Parathyroid adenoma (tissue), 2 donors: ENCODE data around the gene XPC.

Experiments used
- H2AFZ ChIP-seq: fragments of 300-600 bp; sonication (generic); one replicate; pipeline ENCODE4 v1.7.0; 2017; ENCODE audit warnings: antibody characterized with exemption, mild to moderate bottlenecking
- H3K27ac ChIP-seq: fragments of 300-600 bp; sonication (generic); one replicate; pipeline ENCODE4 v1.7.0; 2017
- H3K27me3 ChIP-seq: fragments of 300-600 bp; sonication (generic); one replicate; pipeline ENCODE4 v1.7.0; 2017; ENCODE audit warnings: low read length; ENCODE audit not compliant: control insufficient read depth, insufficient read depth
- H3K36me3 ChIP-seq: fragments of 300-600 bp; sonication (generic); one replicate; pipeline ENCODE4 v1.7.0; 2017; ENCODE audit warnings: low read length; ENCODE audit not compliant: control insufficient read depth, insufficient read depth
- H3K4me1 ChIP-seq: fragments of 300-600 bp; sonication (generic); one replicate; pipeline ENCODE4 v1.7.0; 2017; ENCODE audit warnings: control low read depth
- H3K4me2 ChIP-seq: fragments of 300-600 bp; sonication (generic); one replicate; pipeline ENCODE4 v1.7.0; 2017; ENCODE audit warnings: low read length
- H3K4me3 ChIP-seq: fragments of 300-600 bp; sonication (generic); one replicate; pipeline ENCODE4 v1.7.0; 2017; ENCODE audit warnings: low read depth, low read length
- H3K79me2 ChIP-seq: fragments of 300-600 bp; sonication (generic); one replicate; pipeline ENCODE4 v1.7.0; 2017; ENCODE audit warnings: control low read depth
- H3K9ac ChIP-seq: fragments of 300-600 bp; sonication (generic); one replicate; pipeline ENCODE4 v1.7.0; 2017; ENCODE audit warnings: mild to moderate bottlenecking
- H3K9me3 ChIP-seq: fragments of 300-600 bp; sonication (generic); one replicate; pipeline ENCODE4 v1.7.0; 2017; ENCODE audit warnings: low read length; ENCODE audit not compliant: control insufficient read depth
- CTCF ChIP-seq: fragments of 300-600 bp; sonication (generic); IDR thresholded peaks from one replicate; pipeline ENCODE4 v1.7.0; 2017; ENCODE audit warnings: antibody characterized with exemption, mild to moderate bottlenecking
- donor health status: primary hyperparathyroidism.

Gene XPC

GRCh38 chr3:14128724-14129123 is 49.7 kb downstream of the XPC start:
- Histone ChIP-seq H3K27me3 (no peaks in the 10 kb centered on the region), H3K4me1 (peaks cover 9% of the 10 kb centered on the region), H3K79me2 (peaks cover 36% of the 10 kb centered on the region), H3K4me2 (no peak overlapping the region), H3K36me3 (no peaks in the 10 kb centered on the region), H3K9me3 (no peaks in the 10 kb centered on the region), H3K4me3 (no peak overlapping the region), H3K27ac (no peak overlapping the region), H2AFZ (no peak overlapping the region), H3K9ac (no peak overlapping the region)
- no peak for TF ChIP-seq CTCF

DNA sequence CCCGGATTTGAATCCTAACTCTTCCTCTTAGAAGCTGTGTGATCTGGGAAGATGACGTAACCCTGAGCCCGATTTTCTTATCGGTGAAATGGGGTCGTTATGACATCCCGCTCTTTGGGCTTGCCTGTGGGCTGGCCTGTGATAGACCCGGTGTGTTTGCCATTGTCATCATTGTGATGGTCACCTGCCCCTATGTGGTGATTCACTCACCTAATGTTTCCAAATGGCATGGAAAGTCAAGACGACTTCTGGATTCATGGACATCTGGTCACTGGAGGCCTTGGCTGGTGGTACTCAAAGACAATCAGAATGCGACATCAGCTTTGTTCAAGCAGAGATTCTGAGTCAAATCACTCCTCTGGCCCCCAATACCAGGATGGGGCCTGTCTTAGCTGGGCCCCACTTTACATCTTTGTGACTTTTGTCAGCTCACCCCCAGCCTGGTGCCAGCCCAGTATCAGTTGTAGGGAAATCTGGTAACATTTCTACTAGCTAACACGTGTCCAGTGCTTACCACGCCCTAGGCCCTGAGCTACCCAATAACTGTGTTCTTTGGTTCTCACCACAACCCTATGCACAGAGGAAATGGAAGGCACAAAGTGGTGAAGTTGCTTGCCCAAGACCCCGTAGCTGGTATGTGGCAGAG is 50.8 kb downstream of the XPC start:
- Histone ChIP-seq H3K79me2 (peaks cover 39% of the 10 kb centered on the region), H3K27ac (no peak overlapping the region), H3K9me3 (no peaks in the 10 kb centered on the region), H3K36me3 (no peaks in the 10 kb centered on the region), H3K4me1 (peaks cover 16% of the 10 kb centered on the region), H3K27me3 (no peaks in the 10 kb centered on the region), H3K9ac (no peak overlapping the region), H3K4me3 (no peak overlapping the region), H3K4me2 (no peak overlapping the region), H2AFZ (no peak overlapping the region)
- no peak for TF ChIP-seq CTCF

DNA sequence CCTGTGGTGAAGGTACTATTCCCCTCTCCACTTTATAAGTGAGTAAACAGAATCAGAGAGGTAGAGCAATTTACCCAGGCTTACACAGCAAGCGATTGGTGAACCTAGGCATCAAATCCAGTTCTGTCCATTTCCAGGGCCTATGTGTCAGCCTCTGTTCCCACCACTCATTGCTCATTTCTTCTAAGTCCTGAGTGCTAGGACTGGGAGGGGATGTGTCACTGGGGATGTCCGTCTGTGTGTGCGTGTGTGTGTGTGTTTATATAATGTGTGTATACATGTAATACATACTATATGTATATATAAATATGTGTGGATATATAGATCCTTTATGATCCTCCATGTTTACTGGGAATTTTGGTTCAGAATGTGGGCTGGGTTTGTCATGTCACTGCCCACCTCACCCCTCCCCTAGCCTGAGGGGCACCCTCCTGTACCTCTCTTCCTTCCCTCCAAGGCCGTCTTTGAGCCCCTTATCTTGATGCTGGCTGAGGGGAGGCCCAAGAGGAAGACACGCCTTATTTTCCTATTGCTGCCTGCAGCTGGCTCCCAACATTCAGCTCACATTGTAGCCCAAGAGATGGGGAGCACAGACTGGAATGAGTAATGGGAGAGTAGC is 51.4 kb downstream of the XPC start:
- no peaks in the 10 kb centered on the region for H3K27me3 ChIP-seq
- H3K36me3 ChIP-seq = no peaks in the 10 kb centered on the region
- H3K4me1 ChIP-seq = peaks cover 20% of the 10 kb centered on the region
- H2AFZ ChIP-seq = no peak overlapping the region
- H3K4me3 ChIP-seq = no peak overlapping the region
- H3K27ac ChIP-seq = no peak overlapping the region
- TF ChIP-seq CTCF = no peak
- H3K9ac ChIP-seq = no peak overlapping the region
- peaks cover 39% of the 10 kb centered on the region for H3K79me2 ChIP-seq
- H3K9me3 ChIP-seq = no peaks in the 10 kb centered on the region
- no peak overlapping the region for H3K4me2 ChIP-seq

DNA sequence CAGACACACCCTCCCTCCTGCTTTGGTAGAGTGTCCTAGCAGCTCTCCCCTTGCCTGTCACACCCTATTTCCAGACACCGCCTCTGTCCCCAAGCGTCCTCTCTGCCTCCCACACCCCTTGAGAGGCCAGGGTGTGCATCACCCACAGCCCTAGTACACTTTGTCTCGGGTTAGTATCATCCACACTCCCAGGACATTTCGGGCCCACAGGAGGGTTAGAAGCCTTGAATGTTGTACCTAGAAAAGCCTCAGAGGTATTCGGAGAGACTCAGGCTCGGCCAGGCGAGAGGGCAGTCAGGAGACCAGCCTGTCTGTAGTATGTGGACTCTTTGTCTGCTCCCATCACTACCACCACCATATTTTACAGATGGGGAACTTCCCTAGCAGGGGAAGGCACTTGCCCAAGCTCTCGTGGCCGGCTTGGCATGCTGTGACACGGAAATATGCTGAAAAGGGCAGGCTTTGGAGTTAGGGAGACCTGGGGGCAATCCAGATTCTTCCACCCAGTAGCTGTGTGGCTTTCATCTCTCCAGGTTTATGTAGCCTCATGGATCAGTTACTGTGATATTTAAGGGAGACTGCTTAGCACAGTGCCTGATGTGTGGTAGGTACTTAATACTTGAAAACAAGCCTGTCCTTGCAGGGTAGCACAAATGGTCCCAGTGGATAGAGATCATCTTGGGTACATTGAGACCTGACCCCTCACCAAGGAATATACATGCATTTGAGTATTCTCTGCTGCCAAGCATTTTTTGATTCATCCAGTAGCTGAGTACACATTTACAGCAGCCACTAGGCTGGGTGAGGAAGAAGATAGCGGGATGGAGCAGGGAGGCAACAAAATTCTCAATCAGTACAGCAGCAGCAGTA is 52.1 kb downstream of the XPC start:
- Histone ChIP-seq H3K9ac (no peak overlapping the region), H3K9me3 (no peaks in the 10 kb centered on the region), H3K36me3 (no peaks in the 10 kb centered on the region), H3K4me1 (peaks cover 27% of the 10 kb centered on the region), H3K27ac (peak overlapping the region; percentile 94), H3K4me3 (peak overlapping the region; percentile 84), H3K79me2 (peaks cover 39% of the 10 kb centered on the region), H3K27me3 (no peaks in the 10 kb centered on the region), H3K4me2 (peak overlapping the region; percentile 90), H2AFZ (no peak overlapping the region)
- no peak for TF ChIP-seq CTCF
